CD4-positive, alpha-beta memory T cell (primary cell): Measurements from ENCODE around the gene SURF4. TPM values are rescaled to one million over a fixed set of nuclear protein-coding genes. Genes with fewer than 3 reads are reported as not detected.

Experiments
- CTCF ChIA-PET: fragments of 350-600 bp; sonication (Branson Sonifier 250); formaldehyde crosslinking; loops from one replicate; lab custom pipeline; 2021; ENCODE audit warnings: inconsistent platforms; ENCODE audit not compliant: partially characterized antibody; lab: Charles Lee
- POLR2A ChIA-PET: fragments of 350-600 bp; sonication (Branson Sonifier 250); formaldehyde crosslinking; loops from one replicate; lab custom pipeline; 2021; ENCODE audit not compliant: partially characterized antibody; lab: Charles Lee
- DNase-seq, 5 donors: peaks; one replicate each; pipeline versions ENCODE4 v3.0.0 to v3.0.0-alpha.2; 2020 to 2022; ENCODE audit warnings: mixed read lengths in 1 of 5
- H3K27ac ChIP-seq: one replicate; pipeline ENCODE4 v1.7.0; 2013; ENCODE audit warnings: low read depth, low read length
- H3K27me3 ChIP-seq: 2 replicates; pipeline ENCODE4 v1.7.0; 2013; ENCODE audit warnings: mild to moderate bottlenecking, low read length, moderate library complexity; ENCODE audit not compliant: insufficient read depth
- H3K36me3 ChIP-seq: 2 replicates; pipeline ENCODE4 v1.7.0; 2013; ENCODE audit warnings: mild to moderate bottlenecking, low read length, moderate library complexity; ENCODE audit not compliant: insufficient read depth
- H3K4me1 ChIP-seq: 2 replicates; pipeline ENCODE4 v1.7.0; 2013; ENCODE audit warnings: mild to moderate bottlenecking, low read length, moderate library complexity; ENCODE audit not compliant: insufficient read depth
- H3K4me3 ChIP-seq, 2 donors: one replicate each; pipeline ENCODE4 v1.7.0; 2013; ENCODE audit warnings: low read length in 2 of 2, mild to moderate bottlenecking in 1 of 2
- H3K9me3 ChIP-seq, 2 donors: one replicate each; pipeline ENCODE4 v1.7.0; 2013; ENCODE audit warnings: low read length in 2 of 2, control low read depth in 1 of 2; ENCODE audit not compliant: control insufficient read depth in 1 of 2
- H3K27ac Mint-ChIP-seq, 7 donors: one replicate each; pipeline ENCODE4 v1.8.0; 2020 to 2021; ENCODE audit warnings: mixed read lengths in 7 of 7, mild to moderate bottlenecking in 6 of 7, inconsistent platforms in 3 of 7, moderate library complexity in 3 of 7
- H3K27me3 Mint-ChIP-seq, 2 donors: one replicate each; pipeline ENCODE4 v1.8.0; 2020 to 2021; ENCODE audit warnings: mixed read lengths in 2 of 2
- H3K36me3 Mint-ChIP-seq, 2 donors: one replicate each; pipeline ENCODE4 v1.8.0; 2020 to 2021; ENCODE audit warnings: mixed read lengths in 2 of 2, inconsistent platforms in 1 of 2, mild to moderate bottlenecking in 1 of 2
- H3K4me1 Mint-ChIP-seq, 4 donors: one replicate each; pipeline ENCODE4 v1.8.0; 2020 to 2021; ENCODE audit warnings: mixed read lengths in 4 of 4, mild to moderate bottlenecking in 1 of 4
- H3K4me3 Mint-ChIP-seq, 8 donors: one replicate each; pipeline ENCODE4 v1.8.0; 2020 to 2021; ENCODE audit warnings: mixed read lengths in 8 of 8, mild to moderate bottlenecking in 7 of 8, moderate library complexity in 6 of 8, inconsistent platforms in 3 of 8
- H3K9me3 Mint-ChIP-seq, 8 donors: one replicate each; pipeline ENCODE4 v1.8.0; 2020 to 2021; ENCODE audit warnings: mixed read lengths in 8 of 8, mild to moderate bottlenecking in 5 of 8, inconsistent platforms in 3 of 8, moderate library complexity in 1 of 8
- intact Hi-C: fragments of 100-400 bp; cut with micrococcal nuclease; formaldehyde crosslinking; loops from one replicate; pipeline ENCODE4 v1.15.1; 2023
- polyA plus RNA-seq, 2 donors: library from polyadenylated mRNA; unstranded; fragments of 300-500 nt; fragmentation: Illumina TruSeq; gene quantifications; one replicate each; pipeline ENCODE4 v1.2.3, GENCODE V29; 2021
- total RNA-seq, 2 experiments: library from RNA; stranded (reverse); gene quantifications; one replicate each; pipeline ENCODE4 v1.2.3, GENCODE V29; 2021

SURF4 gene
- total and polyA plus RNA-seq, 4 experiments from 2014 or later = 103 to 264 (median 133) TPM

- H3K4me1 Mint-ChIP-seq = peaks cover 28 to 69% (median 49%) of the 10 kb centered on the region in 4 donors
- POLR2A ChIA-PET = interaction anchor here (0.6 to 1.3 kb wide), 3 partner anchors 48 to 767 kb away, joined by 3 to 4 read pairs (median 4); no protein-coding TSS in a partner anchor
- CTCF ChIA-PET = no interaction called here
- peak overlapping the region in 6 of 7 donors; percentile 44 to 95 (median 88) for H3K27ac Mint-ChIP-seq
- H3K4me3 Mint-ChIP-seq = peak overlapping the region; percentile 88 to 93 (median 92)
- Histone ChIP-seq H3K9me3 (no peaks in the 10 kb centered on the region), H3K36me3 (peaks cover 9% of the 10 kb centered on the region), H3K27ac (no peak overlapping the region), H3K4me1 (peaks cover 24% of the 10 kb centered on the region), H3K27me3 (no peaks in the 10 kb centered on the region), H3K4me3 (no peak overlapping the region)
- H3K9me3 Mint-ChIP-seq = peaks cover 0 to 2% (median 0%) of the 10 kb centered on the region in 8 donors
- H3K27me3 Mint-ChIP-seq = no peaks in the 10 kb centered on the region
- intact Hi-C loops = loop anchor here (2.0 kb wide), 1 partner anchor 60 kb away; the partner anchor contains the start of gene SLC2A6
- H3K36me3 Mint-ChIP-seq = peaks cover 10 to 25% of the 10 kb centered on the region in 2 donors
- DNase-seq = no peak
Measured at GRCh38 chr9:133419005-133419404, 43.1 kb upstream of the SURF4 start.

DNA sequence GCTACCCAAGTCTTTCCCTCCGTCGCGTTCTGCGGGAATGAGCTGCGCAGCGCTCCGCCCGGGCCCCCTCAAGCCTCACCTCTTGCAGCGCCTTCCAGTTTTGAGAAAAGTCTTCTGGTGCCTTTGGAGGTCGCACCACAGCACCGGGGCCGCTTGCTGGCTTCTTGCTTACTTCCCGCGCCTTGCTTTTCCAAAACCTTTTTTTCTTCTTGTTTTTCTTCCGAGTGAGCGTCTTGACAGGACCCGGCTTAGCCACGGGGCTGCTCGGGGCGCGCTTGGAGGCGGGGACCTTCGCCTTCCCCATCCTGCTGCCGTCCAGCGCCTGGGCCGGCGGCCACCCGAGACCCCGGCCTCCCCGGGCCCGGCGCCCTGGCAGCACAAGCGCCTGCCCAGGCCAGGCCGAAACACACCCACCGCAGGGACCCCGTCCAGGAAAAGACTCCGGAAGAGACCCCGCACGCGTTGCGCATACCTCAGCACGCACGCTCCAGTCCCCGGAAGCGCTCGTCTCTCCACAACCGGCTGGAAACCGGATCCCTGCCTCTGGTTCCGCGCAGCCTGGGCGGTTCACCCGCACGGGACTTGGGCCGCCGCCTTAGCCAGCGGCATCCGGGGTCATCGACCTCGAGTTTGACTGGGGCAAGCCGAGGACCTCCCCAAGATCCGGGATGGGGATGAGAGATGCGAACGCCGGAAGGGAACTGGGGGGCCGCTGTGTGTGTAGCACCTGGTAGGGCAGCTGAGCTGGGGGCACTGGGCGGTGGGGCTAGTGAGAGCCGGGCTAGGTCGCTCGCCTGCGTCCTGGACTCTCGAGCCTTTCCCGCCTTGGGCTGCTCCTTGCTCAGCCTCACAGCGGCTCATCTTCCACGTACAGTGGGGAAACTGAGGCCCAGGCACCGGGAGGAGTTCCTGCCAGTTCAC is 41.9 kb upstream of the SURF4 start, which contains the start of gene REXO4:
Gene REXO4, minus strand, starts transcription at position 470 of the 921 bp plus-strand sequence. Its CDS starts 166 bp downstream, at position 304.
- H3K9me3 ChIP-seq = no peaks in the 10 kb centered on the region
- Mint-ChIP-seq H3K4me1 (peaks cover 28 to 76% (median 53%) of the 10 kb centered on the region in 4 donors), H3K9me3 (peaks cover 0 to 2% (median 0%) of the 10 kb centered on the region in 8 donors), H3K27me3 (no peaks in the 10 kb centered on the region), H3K27ac (peak within 1 kb of the TSS; percentile 86 to 95 (median 92)), H3K36me3 (peaks cover 21 to 36% of the 10 kb centered on the region in 2 donors), H3K4me3 (peak within 1 kb of the TSS; percentile 88 to 93 (median 92))
- ChIA-PET POLR2A (interaction anchor here (0.6 to 3.1 kb wide), 7 partner anchors 12 to 62 kb away, joined by 3 to 12 read pairs (median 5); partner anchors contain the start of genes CACFD1, SLC2A6, STKLD1 and SURF1), CTCF (interaction anchor here (1.5 kb wide), 1 partner anchor 74 kb away, joined by 4 read pairs; no protein-coding TSS in a partner anchor)
- no peaks in the 10 kb centered on the region for H3K27me3 ChIP-seq
- peak within 1 kb of the TSS; percentile 76 for H3K27ac ChIP-seq
- DNase-seq = peak; percentile 83 to 87 (median 84)
- H3K36me3 ChIP-seq = peaks cover 16% of the 10 kb centered on the region
- intact Hi-C loops = loop anchor here (1.0 to 2.0 kb wide), 4 partner anchors 42 to 82 kb away; partner anchors contain the start of genes CACFD1, SLC2A6, STKLD1 and SURF4
- peaks cover 24% of the 10 kb centered on the region for H3K4me1 ChIP-seq
- peak within 1 kb of the TSS; percentile 80 to 93 for H3K4me3 ChIP-seq

DNA sequence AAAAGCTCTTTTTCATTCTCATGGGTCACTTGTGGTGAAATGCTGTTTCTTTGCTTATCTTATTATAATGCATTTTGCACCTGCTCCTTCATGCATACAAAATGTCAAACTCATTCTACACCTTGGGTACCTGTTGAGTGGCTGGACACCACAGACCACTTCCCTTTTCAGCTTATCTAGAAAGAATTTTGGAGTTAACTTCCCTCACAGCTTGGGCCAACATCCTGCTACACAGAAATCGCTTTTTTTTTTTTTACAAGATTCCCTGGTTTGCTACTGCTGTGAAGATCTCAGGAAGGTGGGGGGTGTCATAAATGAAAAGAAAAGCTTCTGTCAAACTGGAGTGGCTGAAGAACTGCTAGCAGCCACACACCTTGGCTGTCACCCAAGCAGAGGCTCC is 39.3 kb upstream of the SURF4 start:
- Histone ChIP-seq H3K4me1 (peaks cover 24% of the 10 kb centered on the region), H3K4me3 (no peak overlapping the region), H3K27me3 (no peaks in the 10 kb centered on the region), H3K27ac (no peak overlapping the region), H3K36me3 (peaks cover 37% of the 10 kb centered on the region), H3K9me3 (no peaks in the 10 kb centered on the region)
- ChIA-PET POLR2A (interaction anchor here (0.8 to 2.1 kb wide), 4 partner anchors 11 to 64 kb away, joined by 3 to 10 read pairs (median 4); partner anchors contain the start of gene STKLD1), CTCF (interaction anchor here (1.6 kb wide), 1 partner anchor 12 kb away, joined by 5 read pairs; no protein-coding TSS in a partner anchor)
- no peak for DNase-seq
- H3K36me3 Mint-ChIP-seq = peaks cover 38 to 58% of the 10 kb centered on the region in 2 donors
- H3K9me3 Mint-ChIP-seq = peaks cover 0 to 2% (median 0%) of the 10 kb centered on the region in 8 donors
- peak overlapping the region in 3 of 7 donors; percentile 61 to 88 (median 68) for H3K27ac Mint-ChIP-seq
- H3K27me3 Mint-ChIP-seq = no peaks in the 10 kb centered on the region
- peak overlapping the region in 4 of 8 donors; percentile 11 to 88 (median 43) for H3K4me3 Mint-ChIP-seq
- intact Hi-C loops = no loop called here
- H3K4me1 Mint-ChIP-seq = peaks cover 19 to 63% (median 46%) of the 10 kb centered on the region in 4 donors

GRCh38 chr9:133408042-133408441 is 32.2 kb upstream of the SURF4 start:
- H3K9me3 Mint-ChIP-seq = no peaks in the 10 kb centered on the region
- Histone ChIP-seq H3K36me3 (peaks cover 60% of the 10 kb centered on the region), H3K4me1 (peaks cover 5% of the 10 kb centered on the region), H3K4me3 (no peak overlapping the region), H3K27me3 (no peaks in the 10 kb centered on the region), H3K27ac (no peak overlapping the region), H3K9me3 (no peaks in the 10 kb centered on the region)
- H3K27me3 Mint-ChIP-seq = no peaks in the 10 kb centered on the region
- ChIA-PET CTCF (interaction anchor here (0.9 kb wide), 1 partner anchor 79 kb away, joined by 3 read pairs; no protein-coding TSS in a partner anchor), POLR2A (no interaction called here)
- H3K36me3 Mint-ChIP-seq = peaks cover 53 to 71% of the 10 kb centered on the region in 2 donors
- H3K4me1 Mint-ChIP-seq = peaks cover 7 to 11% (median 8%) of the 10 kb centered on the region in 4 donors
- peak overlapping the region in 1 of 7 donors; percentile 28 for H3K27ac Mint-ChIP-seq
- no peak overlapping the region for H3K4me3 Mint-ChIP-seq
- intact Hi-C loops = no loop called here
- DNase-seq = peak in 1 of 5 donors; percentile 6

DNA sequence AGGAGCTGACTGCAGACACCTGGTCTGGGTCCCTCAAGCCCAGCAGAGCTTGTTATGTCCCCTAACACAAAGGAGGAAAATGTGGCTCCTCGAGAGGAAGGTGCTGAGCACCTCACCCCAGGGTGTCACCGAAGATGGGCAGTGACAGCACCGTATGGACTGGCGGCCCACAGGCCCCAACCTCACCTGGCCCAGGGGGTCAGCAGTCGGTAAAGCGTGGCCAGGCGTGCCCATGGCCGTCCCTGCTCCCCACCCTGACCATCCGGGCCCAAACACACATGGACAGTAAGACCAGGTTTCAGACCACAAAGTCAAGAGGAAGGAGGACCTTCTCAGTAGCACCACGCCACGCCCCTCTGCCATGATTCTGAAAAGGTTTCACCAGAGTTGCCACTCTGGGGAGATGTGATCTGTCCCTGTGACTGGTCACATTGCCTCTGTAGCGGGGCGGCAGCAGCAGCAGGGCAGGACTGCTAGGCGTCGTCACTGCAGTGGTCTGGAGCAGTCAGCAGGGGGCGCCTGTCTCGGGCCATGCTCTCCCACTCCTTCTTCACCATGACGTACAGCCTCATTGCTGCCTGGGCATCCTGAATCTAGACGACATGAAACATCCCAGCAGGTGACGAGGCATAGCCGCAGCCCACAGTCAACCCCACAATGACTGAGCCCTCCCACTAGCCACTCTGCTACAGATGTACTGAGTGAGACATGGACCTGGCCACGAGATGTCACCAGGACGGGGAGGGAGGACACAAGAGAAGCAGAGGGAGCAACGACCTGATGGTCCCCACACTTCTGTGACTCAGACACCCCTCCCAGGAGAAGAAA is 30.8 kb upstream of the SURF4 start:
- Mint-ChIP-seq H3K36me3 (peaks cover 46 to 60% of the 10 kb centered on the region in 2 donors), H3K27me3 (no peaks in the 10 kb centered on the region)
- peak; percentile 75 to 82 (median 76) for DNase-seq

More for the DNA sequence above, 30.8 kb upstream of the SURF4 start:
- peak overlapping the region; percentile 18 for H3K27ac ChIP-seq
- H3K4me1 ChIP-seq = peaks cover 5% of the 10 kb centered on the region
- H3K36me3 ChIP-seq = peaks cover 50% of the 10 kb centered on the region
- peaks cover 7 to 11% (median 8%) of the 10 kb centered on the region in 4 donors for H3K4me1 Mint-ChIP-seq
- H3K4me3 ChIP-seq = no peak overlapping the region
- no peaks in the 10 kb centered on the region for H3K27me3 ChIP-seq
- no peaks in the 10 kb centered on the region for H3K9me3 Mint-ChIP-seq
- peak overlapping the region; percentile 28 to 94 (median 83) for H3K27ac Mint-ChIP-seq
- H3K4me3 Mint-ChIP-seq = no peak overlapping the region
- ChIA-PET POLR2A (interaction anchor here (0.6 to 1.5 kb wide), 2 partner anchors 11 to 331 kb away, joined by 3 read pairs; partner anchors contain the start of gene SARDH), CTCF (interaction anchor here (0.7 to 4.0 kb wide), 4 partner anchors 24 to 79 kb away, joined by 4 to 20 read pairs (median 7); no protein-coding TSS in a partner anchor)
- no peaks in the 10 kb centered on the region for H3K9me3 ChIP-seq
- intact Hi-C loops = loop anchor here (1.0 kb wide), 1 partner anchor 80 kb away; no protein-coding TSS in a partner anchor
